Stimulated activated naive B cell treated with anti-CD40 and anti-IgM and Interleukin-4, amounts not matched to agents 10 μg/mL and 1 μg/mL and 100 μg/mL, for 72 hours (primary cell): ENCODE measurements around the gene LIMCH1.
"Not testable (repeated sequence)": the region's sequence is repeated elsewhere in the genome, so short reads cannot be mapped to it uniquely, and the experiment has no call there.

ENCODE experiments used
- ATAC-seq, 2 donors: fragments of 150-1000 bp; cut with Tn5 transposase; replicated peaks; 2 replicates each; pipeline ENCODE4 v1.10.0; 2021; ENCODE audit warnings: moderate library complexity in 1 of 2
- DNase-seq: peaks from one replicate; pipeline ENCODE4 v3.0.0; 2021
- H3K27ac Mint-ChIP-seq: one replicate; pipeline ENCODE4 v1.8.0; 2022; ENCODE audit warnings: mild to moderate bottlenecking, mixed read lengths
- H3K27me3 Mint-ChIP-seq, 2 donors: one replicate each; pipeline ENCODE4 v1.8.0; 2022; ENCODE audit warnings: mixed read lengths in 2 of 2
- H3K36me3 Mint-ChIP-seq, 2 donors: one replicate each; pipeline ENCODE4 v1.8.0; 2022; ENCODE audit warnings: mixed read lengths in 2 of 2, mild to moderate bottlenecking in 1 of 2
- H3K4me1 Mint-ChIP-seq, 2 donors: one replicate each; pipeline ENCODE4 v1.8.0; 2022; ENCODE audit warnings: mixed read lengths in 2 of 2, mild to moderate bottlenecking in 1 of 2
- H3K4me3 Mint-ChIP-seq, 2 donors: one replicate each; pipeline ENCODE4 v1.8.0; 2022; ENCODE audit warnings: mild to moderate bottlenecking in 2 of 2, mixed read lengths in 2 of 2, moderate library complexity in 1 of 2
- H3K9me3 Mint-ChIP-seq, 2 donors: one replicate each; pipeline ENCODE4 v1.8.0; 2022; ENCODE audit warnings: mixed read lengths in 2 of 2, mild to moderate bottlenecking in 1 of 2

Gene LIMCH1

GRCh38 chr4:41719417-41719816, 181.5 kb downstream of the LIMCH1 start:
- DNase-seq (no peak), ATAC-seq (no peak)
- Mint-ChIP-seq H3K27me3 (peaks cover 4 to 6% of the 10 kb centered on the region in 2 donors), H3K4me1 (no peaks in the 10 kb centered on the region), H3K36me3 (no peaks in the 10 kb centered on the region), H3K27ac (no peak overlapping the region), H3K4me3 (no peak overlapping the region), H3K9me3 (peaks cover 0 to 5% of the 10 kb centered on the region in 2 donors)

- Mint-ChIP-seq H3K4me1 (no peaks in the 10 kb centered on the region), H3K27me3 (peaks cover 10 to 12% of the 10 kb centered on the region in 2 donors), H3K36me3 (peaks cover 3 to 6% of the 10 kb centered on the region in 2 donors), H3K27ac (no peak overlapping the region), H3K9me3 (peaks cover 6 to 9% of the 10 kb centered on the region in 2 donors), H3K4me3 (no peak overlapping the region)
- DNase-seq (no peak), ATAC-seq (no peak)
Measured at GRCh38 chr4:41722181-41722580, 184.2 kb downstream of the LIMCH1 start.

GRCh38 chr4:41723286-41723685, 185.3 kb downstream of the LIMCH1 start:
- Mint-ChIP-seq H3K9me3 (peaks cover 6 to 9% of the 10 kb centered on the region in 2 donors), H3K4me3 (no peak overlapping the region), H3K27me3 (peaks cover 10 to 12% of the 10 kb centered on the region in 2 donors), H3K27ac (no peak overlapping the region), H3K36me3 (peaks cover 3 to 6% of the 10 kb centered on the region in 2 donors), H3K4me1 (no peaks in the 10 kb centered on the region)
- DNase-seq (no peak), ATAC-seq (no peak)

GRCh38 chr4:41725254-41725653, 187.3 kb downstream of the LIMCH1 start:
- DNase-seq, result no peak
- Mint-ChIP-seq H3K4me1 (no peaks in the 10 kb centered on the region), H3K27me3 (peaks cover 8 to 21% of the 10 kb centered on the region in 2 donors), H3K9me3 (peaks cover 5 to 6% of the 10 kb centered on the region in 2 donors), H3K36me3 (peaks cover 3 to 6% of the 10 kb centered on the region in 2 donors), H3K27ac (no peak overlapping the region), H3K4me3 (no peak overlapping the region)
- ATAC-seq, result no peak

GRCh38 chr4:41727861-41728572, 190.1 kb downstream of the LIMCH1 start:
- Mint-ChIP-seq H3K27me3 (peaks cover 22 to 23% of the 10 kb centered on the region in 2 donors), H3K27ac (no peak overlapping the region), H3K36me3 (peaks cover 3 to 6% of the 10 kb centered on the region in 2 donors), H3K9me3 (peaks cover 5 to 6% of the 10 kb centered on the region in 2 donors), H3K4me3 (no peak overlapping the region), H3K4me1 (no peaks in the 10 kb centered on the region)
- DNase-seq, result no peak
- ATAC-seq, result no peak

- no peak overlapping the region for H3K4me3 Mint-ChIP-seq
Measured at GRCh38 chr4:41728573-41728913, 190.6 kb downstream of the LIMCH1 start.

GRCh38 chr4:41731569-41732126, 193.7 kb downstream of the LIMCH1 start:
- no peaks in the 10 kb centered on the region for H3K4me1 Mint-ChIP-seq
- peaks cover 21 to 23% of the 10 kb centered on the region in 2 donors for H3K27me3 Mint-ChIP-seq
- no peak overlapping the region for H3K27ac Mint-ChIP-seq
- H3K9me3 Mint-ChIP-seq, result peaks cover 0 to 2% of the 10 kb centered on the region in 2 donors
- DNase-seq, result no peak
- H3K4me3 Mint-ChIP-seq, result no peak overlapping the region
- H3K36me3 Mint-ChIP-seq, result no peaks in the 10 kb centered on the region
- ATAC-seq, result no peak

More at GRCh38 chr4:41728573-41728913, 190.6 kb downstream of the LIMCH1 start:
- no peak overlapping the region for H3K27ac Mint-ChIP-seq
- peaks cover 22 to 23% of the 10 kb centered on the region in 2 donors for H3K27me3 Mint-ChIP-seq
- H3K9me3 Mint-ChIP-seq, result peaks cover 5 to 6% of the 10 kb centered on the region in 2 donors
- H3K36me3 Mint-ChIP-seq, result peaks cover 3 to 6% of the 10 kb centered on the region in 2 donors
- DNase-seq (no peak), ATAC-seq (no peak)
- no peaks in the 10 kb centered on the region for H3K4me1 Mint-ChIP-seq

GRCh38 chr4:41734371-41734770, 196.4 kb downstream of the LIMCH1 start:
- H3K4me3 Mint-ChIP-seq, result no peak overlapping the region
- DNase-seq (no peak), ATAC-seq (no peak)
- peaks cover 0 to 2% of the 10 kb centered on the region in 2 donors for H3K9me3 Mint-ChIP-seq
- peaks cover 18 to 21% of the 10 kb centered on the region in 2 donors for H3K27me3 Mint-ChIP-seq
- H3K4me1 Mint-ChIP-seq, result no peaks in the 10 kb centered on the region
- H3K27ac Mint-ChIP-seq, result no peak overlapping the region
- no peaks in the 10 kb centered on the region for H3K36me3 Mint-ChIP-seq

- ATAC-seq, H3K4me1 Mint-ChIP-seq, DNase-seq, H3K9me3 Mint-ChIP-seq, H3K4me3 Mint-ChIP-seq, H3K27ac Mint-ChIP-seq, H3K36me3 Mint-ChIP-seq: not testable (repeated sequence)
- H3K27me3 Mint-ChIP-seq, result peaks cover 25 to 38% of the 10 kb centered on the region in 2 donors
Measured at GRCh38 chr4:41737491-41737890, 199.5 kb downstream of the LIMCH1 start.

- peaks cover 0 to 2% of the 10 kb centered on the region in 2 donors for H3K4me1 Mint-ChIP-seq
- no peak overlapping the region for H3K4me3 Mint-ChIP-seq
- peaks cover 0 to 3% of the 10 kb centered on the region in 2 donors for H3K9me3 Mint-ChIP-seq
- no peak for ATAC-seq
- peaks cover 35 to 60% of the 10 kb centered on the region in 2 donors for H3K27me3 Mint-ChIP-seq
- no peak overlapping the region for H3K27ac Mint-ChIP-seq
- H3K36me3 Mint-ChIP-seq, result peaks cover 0 to 9% of the 10 kb centered on the region in 2 donors
- DNase-seq, result no peak
Measured at GRCh38 chr4:41741354-41741753, 203.4 kb downstream of the LIMCH1 start.

- peaks cover 5 to 9% of the 10 kb centered on the region in 2 donors for H3K4me1 Mint-ChIP-seq
- peaks cover 65 to 86% of the 10 kb centered on the region in 2 donors for H3K27me3 Mint-ChIP-seq
- DNase-seq, result no peak
- peak overlapping the region; percentile 25 for H3K27ac Mint-ChIP-seq
- peaks cover 0 to 3% of the 10 kb centered on the region in 2 donors for H3K9me3 Mint-ChIP-seq
- no peak for ATAC-seq
- peaks cover 2 to 14% of the 10 kb centered on the region in 2 donors for H3K36me3 Mint-ChIP-seq
- H3K4me3 Mint-ChIP-seq, result peak overlapping the region in 1 of 2 donors; percentile 37
Measured at GRCh38 chr4:41744572-41745291, 206.8 kb downstream of the LIMCH1 start.

- no peak overlapping the region for H3K4me3 Mint-ChIP-seq
- ATAC-seq, result no peak
Measured at GRCh38 chr4:41745292-41746024, 207.5 kb downstream of the LIMCH1 start.

GRCh38 chr4:41746025-41746439, 208.1 kb downstream of the LIMCH1 start:
- ATAC-seq, result no peak
- Mint-ChIP-seq H3K27ac (peak overlapping the region; percentile 47), H3K27me3 (peaks cover 65 to 85% of the 10 kb centered on the region in 2 donors), H3K4me3 (peak overlapping the region; percentile 29 to 61), H3K36me3 (peaks cover 2 to 14% of the 10 kb centered on the region in 2 donors), H3K9me3 (peaks cover 0 to 3% of the 10 kb centered on the region in 2 donors), H3K4me1 (peaks cover 5 to 9% of the 10 kb centered on the region in 2 donors)
- DNase-seq, result no peak

More at GRCh38 chr4:41745292-41746024, 207.5 kb downstream of the LIMCH1 start:
- H3K36me3 Mint-ChIP-seq, result peaks cover 2 to 14% of the 10 kb centered on the region in 2 donors
- H3K27me3 Mint-ChIP-seq, result peaks cover 65 to 85% of the 10 kb centered on the region in 2 donors
- H3K27ac Mint-ChIP-seq, result peak overlapping the region; percentile 31
- peaks cover 0 to 3% of the 10 kb centered on the region in 2 donors for H3K9me3 Mint-ChIP-seq
- H3K4me1 Mint-ChIP-seq, result peaks cover 5 to 9% of the 10 kb centered on the region in 2 donors
- no peak for DNase-seq
